CD4-positive, alpha-beta T cell treated with Interleukin-6 for 4 hours (primary cell): ENCODE results near the gene CCBE1.
"Not testable (repeated sequence)": the region's sequence is repeated elsewhere in the genome, so short reads cannot be mapped to it uniquely, and the experiment has no call there.

Experiments used
- DNase-seq: peaks from one replicate; pipeline ENCODE4 v3.0.0-alpha.2; 2020; ENCODE audit warnings: mixed read lengths

Gene CCBE1

GRCh38 chr18:59714096-59714495 is 16.9 kb upstream of the CCBE1 start:
- not testable (repeated sequence) for DNase-seq

GRCh38 chr18:59712311-59712710 is 15.1 kb upstream of the CCBE1 start:
- no peak for DNase-seq

GRCh38 chr18:59708988-59709387 is 11.8 kb upstream of the CCBE1 start:
- DNase-seq: no peak

- DNase-seq: no peak
Measured at GRCh38 chr18:59707306-59707705, 10.1 kb upstream of the CCBE1 start.

GRCh38 chr18:59706499-59706898 is 9.3 kb upstream of the CCBE1 start:
- no peak for DNase-seq

- no peak for DNase-seq
Measured at GRCh38 chr18:59705145-59705544, 7.9 kb upstream of the CCBE1 start.

- no peak for DNase-seq
Measured at GRCh38 chr18:59704146-59704545, 6.9 kb upstream of the CCBE1 start.

- no peak for DNase-seq
Measured at GRCh38 chr18:59701272-59701671, 4.0 kb upstream of the CCBE1 start.

- no peak for DNase-seq
Measured at GRCh38 chr18:59700535-59700967, 3.3 kb upstream of the CCBE1 start.

- DNase-seq: no peak
Measured at GRCh38 chr18:59699750-59700534, 2.7 kb upstream of the CCBE1 start.

- DNase-seq: no peak
Measured at GRCh38 chr18:59699061-59699460, 1.8 kb upstream of the CCBE1 start.

GRCh38 chr18:59696311-59697235 is 650 bp downstream of the CCBE1 start:
- no peak for DNase-seq

- DNase-seq: no peak
Measured at GRCh38 chr18:59695551-59695950, 1.7 kb downstream of the CCBE1 start.

GRCh38 chr18:59694824-59695223 is 2.4 kb downstream of the CCBE1 start:
- no peak for DNase-seq

- no peak for DNase-seq
Measured at GRCh38 chr18:59691996-59692395, 5.2 kb downstream of the CCBE1 start.

GRCh38 chr18:59690996-59691395 is 6.2 kb downstream of the CCBE1 start:
- DNase-seq: no peak

GRCh38 chr18:59690186-59690982 is 6.8 kb downstream of the CCBE1 start:
- DNase-seq: no peak

GRCh38 chr18:59689756-59690155 is 7.5 kb downstream of the CCBE1 start:
- DNase-seq: no peak

GRCh38 chr18:59686260-59686659 is 11.0 kb downstream of the CCBE1 start:
- DNase-seq: no peak

GRCh38 chr18:59685501-59685900 is 11.7 kb downstream of the CCBE1 start:
- no peak for DNase-seq

- DNase-seq: no peak
Measured at GRCh38 chr18:59684777-59685176, 12.4 kb downstream of the CCBE1 start.

- no peak for DNase-seq
Measured at GRCh38 chr18:59681521-59682004, 15.7 kb downstream of the CCBE1 start.

GRCh38 chr18:59681051-59681450 is 16.2 kb downstream of the CCBE1 start:
- no peak for DNase-seq
